Breast epithelium (tissue), 3 donors: ENCODE measurements around the gene FOLR2.

Experiments used
- POLR2A ChIP-seq: fragments of 450-650 bp; IDR thresholded peaks from one replicate; pipeline ENCODE4 v1.6.1; 2016; ENCODE audit warnings: antibody characterized with exemption, mild to moderate bottlenecking, moderate library complexity
- TF ChIP-seq, protein P1 (sequence below), 3 donors: fragments of 450-650 bp; IDR thresholded peaks; one replicate each; pipeline ENCODE4 v1.5.1; 2016 to 2017; ENCODE audit warnings: antibody characterized with exemption in 3 of 3, mild to moderate bottlenecking in 3 of 3, moderate library complexity in 3 of 3

- TF ChIP-seq, protein P1, sequence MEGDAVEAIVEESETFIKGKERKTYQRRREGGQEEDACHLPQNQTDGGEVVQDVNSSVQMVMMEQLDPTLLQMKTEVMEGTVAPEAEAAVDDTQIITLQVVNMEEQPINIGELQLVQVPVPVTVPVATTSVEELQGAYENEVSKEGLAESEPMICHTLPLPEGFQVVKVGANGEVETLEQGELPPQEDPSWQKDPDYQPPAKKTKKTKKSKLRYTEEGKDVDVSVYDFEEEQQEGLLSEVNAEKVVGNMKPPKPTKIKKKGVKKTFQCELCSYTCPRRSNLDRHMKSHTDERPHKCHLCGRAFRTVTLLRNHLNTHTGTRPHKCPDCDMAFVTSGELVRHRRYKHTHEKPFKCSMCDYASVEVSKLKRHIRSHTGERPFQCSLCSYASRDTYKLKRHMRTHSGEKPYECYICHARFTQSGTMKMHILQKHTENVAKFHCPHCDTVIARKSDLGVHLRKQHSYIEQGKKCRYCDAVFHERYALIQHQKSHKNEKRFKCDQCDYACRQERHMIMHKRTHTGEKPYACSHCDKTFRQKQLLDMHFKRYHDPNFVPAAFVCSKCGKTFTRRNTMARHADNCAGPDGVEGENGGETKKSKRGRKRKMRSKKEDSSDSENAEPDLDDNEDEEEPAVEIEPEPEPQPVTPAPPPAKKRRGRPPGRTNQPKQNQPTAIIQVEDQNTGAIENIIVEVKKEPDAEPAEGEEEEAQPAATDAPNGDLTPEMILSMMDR (IDR thresholded peaks at IDR 0.05) = no peak
- no peak for TF ChIP-seq POLR2A
Observed at GRCh38 chr11:72263361-72263760, 46.8 kb downstream of the FOLR2 start.
